Melanocyte of skin (primary cell): ENCODE data around the gene CD27. TPM values are rescaled to one million over a fixed set of nuclear protein-coding genes. Genes with fewer than 3 reads are reported as not detected.

ENCODE experiments used
- total RNA-seq, 2 donors: library from RNA; depleted of rRNA; stranded (reverse); fragments of >200 nt; gene quantifications; 2 replicates each; pipeline ENCODE4 v1.2.3, GENCODE V29; 2012

Gene CD27
- not detected for total RNA-seq

DNA sequence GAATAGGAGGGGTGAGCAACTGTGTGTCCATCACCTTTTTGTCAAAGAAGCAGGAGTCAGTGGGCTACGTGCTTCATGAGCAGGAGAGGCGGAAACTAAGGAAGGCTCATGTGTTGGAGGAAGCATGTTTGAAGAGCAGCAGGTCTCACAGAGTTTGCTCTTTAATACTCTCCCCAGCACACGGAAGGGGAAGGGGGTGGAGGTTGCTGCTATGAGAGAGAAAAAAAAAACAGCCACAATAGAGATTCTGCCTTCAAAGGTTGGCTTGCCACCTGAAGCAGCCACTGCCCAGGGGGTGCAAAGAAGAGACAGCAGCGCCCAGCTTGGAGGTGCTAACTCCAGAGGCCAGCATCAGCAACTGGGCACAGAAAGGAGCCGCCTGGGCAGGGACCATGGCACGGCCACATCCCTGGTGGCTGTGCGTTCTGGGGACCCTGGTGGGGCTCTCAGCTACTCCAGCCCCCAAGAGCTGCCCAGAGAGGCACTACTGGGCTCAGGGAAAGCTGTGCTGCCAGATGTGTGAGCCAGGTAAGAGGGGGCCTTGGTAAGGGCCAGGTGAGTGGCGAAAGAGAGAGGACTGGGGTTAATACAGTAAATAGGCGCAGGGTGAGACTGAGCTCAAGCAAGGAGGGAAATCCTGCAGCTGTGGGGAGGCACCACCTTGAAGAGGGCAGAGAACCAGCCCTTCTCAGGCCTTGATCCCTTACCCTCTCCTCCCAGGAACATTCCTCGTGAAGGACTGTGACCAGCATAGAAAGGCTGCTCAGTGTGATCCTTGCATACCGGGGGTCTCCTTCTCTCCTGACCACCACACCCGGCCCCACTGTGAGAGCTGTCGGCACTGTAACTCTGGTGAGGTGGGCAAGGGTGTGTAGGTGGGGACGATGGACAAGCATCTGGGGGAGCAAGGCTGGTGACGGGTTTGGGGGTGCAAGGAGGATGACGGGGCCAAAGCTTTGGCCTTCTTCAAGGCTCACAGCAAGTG lies at the start of gene CD27:
Gene CD27 (plus strand): TSS at position 252 of the 985 bp plus-strand sequence. CDS start 141 bp downstream, at position 393.

DNA sequence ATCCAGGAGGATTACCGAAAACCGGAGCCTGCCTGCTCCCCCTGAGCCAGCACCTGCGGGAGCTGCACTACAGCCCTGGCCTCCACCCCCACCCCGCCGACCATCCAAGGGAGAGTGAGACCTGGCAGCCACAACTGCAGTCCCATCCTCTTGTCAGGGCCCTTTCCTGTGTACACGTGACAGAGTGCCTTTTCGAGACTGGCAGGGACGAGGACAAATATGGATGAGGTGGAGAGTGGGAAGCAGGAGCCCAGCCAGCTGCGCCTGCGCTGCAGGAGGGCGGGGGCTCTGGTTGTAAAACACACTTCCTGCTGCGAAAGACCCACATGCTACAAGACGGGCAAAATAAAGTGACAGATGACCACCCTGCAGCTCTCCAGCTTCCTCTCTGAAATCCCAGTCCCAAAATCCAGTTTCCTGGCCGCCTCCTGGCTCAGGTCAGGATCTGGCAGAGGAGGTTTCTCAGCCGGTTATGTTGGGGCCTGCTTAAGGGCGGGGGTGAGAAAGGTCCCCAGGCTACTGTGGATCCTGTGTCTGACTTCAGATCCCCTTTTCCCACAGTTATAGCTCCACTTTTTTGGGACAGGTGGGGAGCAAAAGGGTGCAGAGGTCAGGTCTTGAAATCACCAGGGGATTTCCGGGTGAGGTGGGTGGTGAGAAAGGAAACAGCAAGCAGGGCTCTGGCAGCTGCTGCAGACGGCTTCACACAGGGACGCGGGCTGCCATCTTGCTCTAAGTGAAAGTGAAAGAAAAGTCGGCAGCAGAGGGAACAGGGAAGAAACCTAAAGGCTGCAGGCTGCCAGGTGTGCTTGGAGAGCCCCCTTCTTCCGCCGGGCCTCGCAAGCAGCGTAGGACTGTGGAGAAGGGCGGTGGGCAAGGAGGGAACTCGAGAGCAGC lies 6.8 kb downstream of the CD27 start, which contains the start of gene TAPBPL:
Gene TAPBPL (plus strand): TSS at position 695 of the 897 bp plus-strand sequence. CDS start 207 bp downstream, outside the sequence.

DNA sequence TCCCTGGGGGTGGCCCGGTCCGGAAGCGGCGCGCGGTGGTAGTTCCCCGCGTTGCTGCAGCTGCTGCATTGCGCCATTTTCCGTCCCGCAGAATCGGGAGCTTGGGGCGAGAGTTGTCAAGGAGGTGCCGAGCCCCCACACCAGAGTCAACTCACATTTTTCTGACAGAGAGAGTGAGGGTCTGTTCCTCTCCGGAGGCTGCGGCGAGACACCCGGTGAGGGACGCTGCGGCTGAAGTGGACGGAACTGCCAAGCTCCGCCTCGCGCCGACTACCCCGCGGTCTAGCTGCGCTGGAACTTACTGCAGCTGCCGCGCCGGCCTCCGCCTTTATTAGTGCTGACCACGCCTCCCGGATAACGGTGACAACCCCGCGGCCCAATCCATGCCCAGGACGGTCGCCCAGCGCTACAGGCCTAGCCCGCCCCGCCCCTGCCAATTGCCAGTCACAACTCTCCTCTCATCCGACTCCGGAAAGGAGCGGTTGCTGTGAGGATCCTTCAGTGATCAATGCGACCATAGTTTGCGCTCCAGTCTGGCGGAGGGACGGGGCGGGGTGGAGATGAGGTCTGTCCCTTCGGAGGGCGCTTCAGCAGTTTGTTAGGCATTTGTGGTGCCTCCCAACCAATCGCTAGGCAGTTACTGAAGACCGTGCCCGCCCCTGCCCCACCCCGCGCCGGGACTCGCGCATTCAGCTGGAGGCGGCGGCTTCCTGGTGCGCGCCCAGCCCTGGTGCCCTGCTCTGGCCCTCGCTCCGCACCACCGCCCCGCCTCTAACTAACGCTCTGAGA lies 25.8 kb downstream of the CD27 start, which contains the start of gene VAMP1:
Gene VAMP1 (minus strand): TSS at position 303 of the 789 bp plus-strand sequence. CDS start 146 bp downstream, at position 157.

DNA sequence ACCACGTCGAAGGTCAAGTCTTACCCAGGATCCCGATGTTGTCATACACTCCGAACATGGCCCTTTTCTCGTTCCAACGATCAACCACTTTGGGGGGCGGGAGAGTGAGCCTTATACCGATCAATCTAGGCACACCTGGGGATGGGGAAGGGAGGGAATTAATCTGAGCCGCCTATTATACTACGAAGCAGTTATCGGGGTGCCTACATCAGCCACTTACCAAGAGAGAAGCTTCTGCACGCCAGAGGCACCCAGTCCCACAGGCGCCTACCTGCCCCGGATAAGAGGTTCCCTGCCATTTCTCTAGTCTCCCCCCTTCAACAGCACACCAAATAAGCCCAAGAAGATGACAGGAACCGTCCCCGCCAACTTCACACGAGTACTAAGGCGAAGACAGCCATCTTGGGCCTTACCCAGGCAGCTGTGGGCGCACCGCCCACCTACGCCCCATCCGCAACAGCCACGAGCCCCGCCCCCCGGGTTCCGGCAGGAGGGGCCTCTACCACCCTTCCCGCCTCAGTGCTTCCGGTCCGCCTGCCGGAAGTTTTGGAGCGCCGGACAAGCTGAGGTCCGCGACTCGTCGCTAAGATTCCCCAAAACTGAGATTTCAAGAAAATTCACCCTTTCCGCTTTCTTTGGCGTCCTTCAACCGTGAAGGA lies 48.2 kb downstream of the CD27 start, which contains the start of gene MRPL51:
Gene MRPL51 (minus strand): TSS at position 425 of the 659 bp plus-strand sequence. CDS start 126 bp downstream, at position 299.

DNA sequence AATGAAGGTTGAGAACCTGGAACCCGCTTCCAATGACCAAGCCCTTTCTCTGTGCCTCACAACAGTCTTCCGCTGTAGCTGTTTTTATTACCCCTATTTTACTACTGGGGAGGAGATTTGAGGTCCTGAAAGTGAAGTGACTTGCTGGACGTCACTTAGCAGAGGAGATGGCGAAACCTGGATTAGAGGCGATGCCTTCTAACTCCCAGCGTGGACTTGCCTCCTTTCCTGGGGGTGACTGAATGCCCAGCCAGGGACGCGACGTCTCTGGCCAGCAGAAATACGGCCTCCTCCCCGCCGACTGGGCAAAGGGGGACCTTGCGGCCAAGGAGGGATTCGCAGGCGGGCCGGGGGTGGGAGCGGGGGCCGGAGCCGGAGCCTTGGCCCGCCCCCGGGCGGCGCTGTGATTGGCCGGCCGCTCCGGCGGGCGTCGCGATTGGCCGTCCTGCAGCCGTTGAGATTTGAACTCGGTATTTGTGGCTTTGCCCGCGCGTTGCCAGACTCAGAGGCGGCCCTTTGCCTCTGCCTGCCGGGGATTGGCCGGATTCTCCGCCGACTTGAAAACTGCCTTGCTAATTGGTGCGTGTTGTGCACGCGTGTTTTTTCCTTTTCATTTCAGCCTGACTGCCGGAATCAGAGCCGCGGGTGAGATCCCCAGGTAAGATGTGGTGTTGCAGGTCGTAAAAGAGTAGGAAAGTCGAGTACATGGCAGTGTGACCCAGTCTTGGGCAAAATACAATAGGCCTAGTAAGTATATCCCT lies 48.9 kb downstream of the CD27 start, which contains the start of gene NCAPD2:
Gene NCAPD2 (plus strand): TSS at position 606 of the 761 bp plus-strand sequence. CDS start 997 bp downstream, outside the sequence.

Other genes starting within 250 kb of the CD27 start
- 100 to 1,000 TPM; 243 to 294 TPM for gene CD9, start 244.6 kb upstream of the CD27 start, total RNA-seq
- gene PLEKHG6, start 134.3 kb upstream of the CD27 start, total RNA-seq, result under 1 TPM in 1 of 2 donors, not detected in 1; 0.33 TPM
- gene TNFRSF1A, start 102.9 kb upstream of the CD27 start, total RNA-seq, result 100 to 1,000 TPM in 1 of 2 donors, 10 to 100 TPM in 1; 95.0 to 133 TPM
- not detected for gene SCNN1A, start 69.4 kb upstream of the CD27 start, total RNA-seq
- gene LTBR, start 60.8 kb upstream of the CD27 start, total RNA-seq, result 100 to 1,000 TPM; 118 to 129 TPM
- 1 to 10 TPM; 7.3 to 8.9 TPM for gene TAPBPL, start 7.1 kb downstream of the CD27 start, total RNA-seq
- gene VAMP1, start 25.7 kb downstream of the CD27 start, total RNA-seq, result 1 to 10 TPM; 3.8 to 4.7 TPM
- 100 to 1,000 TPM in 1 of 2 donors, 10 to 100 TPM in 1; 67.1 to 113 TPM for gene MRPL51, start 48.3 kb downstream of the CD27 start, total RNA-seq
- 10 to 100 TPM; 32.0 to 66.6 TPM for gene NCAPD2, start 49.1 kb downstream of the CD27 start, total RNA-seq
- gene GAPDH, start 89.6 kb downstream of the CD27 start, total RNA-seq, result 1,000 to 10,000 TPM; 3,776 to 6,962 TPM
- 10 to 100 TPM; 15.3 to 15.5 TPM for gene IFFO1, start 111.1 kb downstream of the CD27 start, total RNA-seq
- 10 to 100 TPM; 24.4 to 39.3 TPM for gene NOP2, start 123.3 kb downstream of the CD27 start, total RNA-seq
- 100 to 1,000 TPM; 172 to 203 TPM for gene CHD4, start 162.4 kb downstream of the CD27 start, total RNA-seq
- under 1 TPM in 1 of 2 donors, not detected in 1; under 0.01 TPM for gene LPAR5, start 191.0 kb downstream of the CD27 start, total RNA-seq
- gene ACRBP, start 202.5 kb downstream of the CD27 start, total RNA-seq, result not detected
- gene ING4, start 218.2 kb downstream of the CD27 start, total RNA-seq, result 10 to 100 TPM; 23.6 to 38.5 TPM
- gene ZNF384, start 244.4 kb downstream of the CD27 start, total RNA-seq, result 10 to 100 TPM; 23.4 to 29.3 TPM